ENCODE measurements around the gene LCE1E. TPM values are rescaled to one million over a fixed set of nuclear protein-coding genes. Genes with fewer than 3 reads are reported as not detected.

LCE1E gene
- total RNA-seq, 1 donor from 2014 or later: not detected

DNA sequence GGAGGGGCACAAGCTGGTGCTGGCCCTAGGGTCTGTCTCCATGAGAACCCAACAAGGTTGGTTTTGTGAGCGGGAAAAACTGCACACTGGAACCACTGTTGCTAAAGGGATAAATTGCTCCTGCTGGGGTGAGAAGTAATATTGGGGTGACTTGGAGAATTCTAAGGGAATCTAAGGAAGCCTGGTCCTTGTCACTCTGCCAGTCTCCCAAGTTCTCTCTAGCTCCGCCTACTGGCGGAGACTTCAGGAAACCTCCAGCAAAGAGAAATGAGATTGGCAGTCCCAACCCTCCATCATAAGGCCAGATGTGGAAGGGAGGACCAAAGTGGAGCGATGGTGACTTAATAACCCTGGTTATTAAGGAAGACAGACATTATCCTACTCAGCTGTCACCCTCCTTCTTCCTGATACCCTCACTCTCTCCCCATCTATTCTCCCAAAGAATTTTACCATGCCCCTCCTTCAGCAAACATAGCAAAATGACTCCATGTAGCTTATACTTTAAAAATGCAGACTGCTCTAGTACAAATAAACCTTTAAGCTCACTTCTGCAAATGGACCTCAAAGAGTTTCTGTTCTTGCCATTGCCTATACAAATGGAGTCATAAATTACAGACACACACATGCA, 8.4 kb upstream of the LCE1E start:
- DNase-seq (ENCODE audit: low spot score): no peak

DNA sequence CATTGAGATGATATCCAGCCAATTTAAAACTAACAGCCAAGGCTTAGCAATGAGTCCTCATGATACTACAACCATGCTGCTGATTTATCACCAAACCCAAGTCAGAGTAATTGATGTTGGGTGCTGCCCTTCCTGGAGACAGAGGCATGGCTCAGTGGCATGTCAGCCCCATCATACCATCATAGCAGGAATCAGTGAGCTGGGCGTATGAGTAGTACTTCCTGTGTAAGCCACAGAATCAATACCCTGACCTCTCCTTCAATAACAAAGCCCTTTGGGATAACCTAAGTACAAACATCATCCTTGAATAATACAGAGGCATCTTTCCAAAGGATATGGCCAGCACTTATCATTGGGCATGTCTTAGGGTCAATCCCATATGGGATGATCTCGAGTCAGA, 3.0 kb upstream of the LCE1E start:
- DNase-seq (ENCODE audit: low spot score): no peak

DNA sequence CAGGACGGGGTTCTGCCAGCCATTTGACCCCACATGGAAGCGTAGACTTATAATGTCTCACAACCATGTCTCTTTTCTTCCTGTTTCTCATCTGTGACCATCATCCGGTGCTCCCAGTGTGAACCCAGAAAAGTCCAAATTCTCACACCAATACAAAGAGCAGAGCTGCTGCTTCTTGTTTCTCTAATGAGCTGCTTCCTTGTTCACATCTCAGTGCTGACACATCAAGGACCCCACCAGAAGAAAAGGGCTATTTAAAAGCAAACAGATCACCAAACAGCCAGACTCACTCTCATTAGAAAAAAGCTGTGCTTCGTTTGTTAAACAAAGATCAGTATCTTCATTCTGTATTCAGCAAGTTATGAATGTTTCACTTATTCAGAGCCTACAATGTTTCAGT, 9.6 kb downstream of the LCE1E start:
- DNase-seq (ENCODE audit: low spot score): no peak

DNA sequence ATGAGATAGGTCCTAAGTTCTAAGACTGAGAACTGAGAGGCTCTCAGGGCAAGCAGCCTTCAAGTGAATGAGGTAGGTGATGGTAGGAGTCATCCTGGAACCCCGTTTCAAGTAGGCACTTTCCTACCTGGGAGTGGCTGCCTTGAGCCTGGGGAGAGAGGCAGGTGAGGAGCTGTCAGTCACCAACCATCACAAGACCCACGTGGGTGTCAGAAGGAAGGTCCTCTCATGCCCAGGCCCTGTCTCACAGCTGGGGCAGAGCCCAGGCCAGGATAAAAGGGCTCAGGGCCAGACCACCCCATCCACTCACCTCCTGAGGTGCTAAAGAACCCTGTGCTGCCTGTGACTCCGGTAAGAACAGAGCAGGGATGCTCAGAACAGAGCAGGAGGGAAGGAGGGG, 10.4 kb downstream of the LCE1E start, which contains the start of gene LCE1D:
Gene LCE1D, plus strand, starts transcription at position 301 of the 400 bp plus-strand sequence. CDS start 1,074 bp downstream, outside the sequence.
- DNase-seq (ENCODE audit: low spot score): no peak

DNA sequence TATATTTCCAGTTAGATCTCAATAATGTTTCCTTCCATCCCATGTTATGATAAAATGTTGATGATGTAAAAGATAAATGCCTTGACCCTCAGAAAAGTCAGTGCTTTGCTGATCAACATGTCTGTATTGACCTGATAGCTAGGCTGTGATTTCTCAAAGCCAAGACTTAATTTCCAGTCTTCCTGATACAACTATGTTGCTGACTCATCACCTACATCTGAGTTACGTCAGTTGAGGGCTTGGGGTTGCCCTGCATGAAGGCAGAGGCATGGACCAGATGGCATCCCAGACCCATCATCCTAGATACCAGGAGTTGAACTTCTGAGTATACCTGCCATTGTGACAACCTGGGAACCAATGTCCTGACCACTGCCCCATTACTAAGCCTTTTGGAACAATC, 15.3 kb downstream of the LCE1E start:
- DNase-seq (ENCODE audit: low spot score): no peak

DNA sequence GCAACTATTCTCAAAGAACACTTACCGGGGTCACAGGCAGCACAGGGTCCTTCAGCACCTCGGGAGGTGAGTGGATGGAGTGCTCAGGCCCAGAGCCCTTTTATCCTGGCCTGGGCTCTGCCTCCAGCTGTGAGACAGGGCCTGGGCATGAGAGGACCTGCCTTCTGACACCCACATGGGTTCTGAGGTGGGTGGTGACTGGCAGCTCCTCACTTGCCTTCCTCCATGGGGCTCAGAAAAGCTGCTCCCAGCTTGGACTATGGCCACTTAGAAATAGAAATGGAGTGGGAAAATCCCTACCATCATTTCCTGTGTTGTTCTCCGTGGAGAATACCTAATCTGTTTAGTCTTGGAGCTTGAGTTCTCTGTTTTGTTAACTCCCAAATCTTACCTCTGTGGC, 20.5 kb downstream of the LCE1E start, which contains the start of gene LCE1C:
Gene LCE1C, minus strand, starts transcription at position 76 of the 400 bp plus-strand sequence. CDS start 1,173 bp downstream, outside the sequence.
- DNase-seq (ENCODE audit: low spot score): no peak

DNA sequence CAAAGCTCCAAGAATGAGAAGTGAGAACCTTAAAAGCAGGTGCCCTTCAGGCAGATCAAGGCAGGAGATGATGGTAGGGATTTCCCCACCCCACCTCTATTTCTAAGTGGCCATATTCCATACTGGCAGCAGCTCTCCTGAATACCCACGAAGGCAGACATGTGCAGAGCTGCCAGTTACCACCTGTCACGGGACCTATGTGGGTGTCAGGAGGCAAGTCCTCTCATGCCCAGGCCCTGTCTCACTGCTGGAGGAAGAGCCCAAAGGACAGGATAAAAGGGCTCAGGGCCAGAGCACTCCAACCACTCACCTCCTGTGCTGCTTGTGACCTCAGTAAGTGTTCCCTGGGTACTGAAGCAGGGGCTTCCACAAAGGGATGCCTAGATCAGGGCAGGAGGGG, 25.0 kb downstream of the LCE1E start:
- DNase-seq (ENCODE audit: low spot score): no peak

DNA sequence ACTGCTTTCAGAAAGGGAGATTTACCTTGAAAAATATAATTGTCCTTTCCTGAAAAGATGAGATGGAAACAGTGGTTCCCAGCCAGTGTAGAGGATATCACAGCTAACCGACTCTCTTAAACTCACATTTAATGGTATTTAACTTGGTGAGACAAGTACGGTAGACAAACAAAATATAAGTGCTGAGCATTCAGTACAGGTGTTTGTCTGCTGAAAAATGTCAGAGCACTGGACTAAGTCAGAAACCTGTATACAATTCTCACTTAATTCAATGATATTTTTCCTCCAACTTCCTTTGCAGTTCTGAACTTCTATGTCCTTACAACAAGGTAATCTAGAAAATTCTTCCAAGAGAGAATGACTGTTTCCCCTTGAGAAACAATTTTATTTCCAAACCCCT, 25.6 kb downstream of the LCE1E start, which contains the start of gene LCE1B:
Gene LCE1B, plus strand, starts transcription at position 301 of the 400 bp plus-strand sequence. CDS start 476 bp downstream, outside the sequence.
- no peak for DNase-seq (ENCODE audit: low spot score)

DNA sequence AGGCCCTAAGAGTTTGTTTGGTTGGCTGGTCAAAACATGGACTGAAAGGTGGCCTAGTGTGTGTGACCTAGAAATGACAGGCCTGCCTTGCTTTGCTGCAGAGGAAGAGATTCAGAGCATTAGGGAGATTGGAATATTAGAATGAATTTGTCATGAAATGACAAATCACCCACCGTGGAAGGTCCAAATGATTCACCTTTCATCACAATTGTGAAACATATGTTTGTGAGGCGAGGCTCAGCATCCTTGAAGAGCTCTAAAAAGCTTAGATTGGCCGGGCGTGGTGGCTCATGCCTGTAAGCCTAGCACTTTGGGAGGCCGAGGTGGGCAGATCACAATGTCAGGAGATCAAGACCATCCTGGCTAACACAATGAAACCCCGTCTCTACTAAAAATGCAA, 31.3 kb downstream of the LCE1E start:
- no peak for DNase-seq (ENCODE audit: low spot score)

DNA sequence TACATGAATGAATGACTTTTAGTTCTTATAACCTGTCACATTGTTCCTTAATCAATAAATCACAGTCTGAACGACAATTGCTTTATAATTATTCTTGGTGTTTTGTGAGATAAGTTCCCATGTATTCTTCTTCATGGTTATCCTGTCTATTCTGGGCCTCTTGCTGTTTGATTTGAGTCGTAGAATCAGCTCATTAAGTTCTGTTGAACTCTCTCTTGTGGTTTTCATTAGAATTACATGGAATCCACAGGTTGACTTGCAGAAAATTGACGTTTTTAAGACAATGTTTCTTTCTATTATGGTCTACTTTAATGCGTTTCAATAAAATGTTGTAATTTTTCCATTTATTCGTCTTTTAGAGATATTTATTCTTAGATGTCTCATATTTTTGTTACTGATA, 37.2 kb downstream of the LCE1E start:
- DNase-seq (ENCODE audit: low spot score): no peak

DNA sequence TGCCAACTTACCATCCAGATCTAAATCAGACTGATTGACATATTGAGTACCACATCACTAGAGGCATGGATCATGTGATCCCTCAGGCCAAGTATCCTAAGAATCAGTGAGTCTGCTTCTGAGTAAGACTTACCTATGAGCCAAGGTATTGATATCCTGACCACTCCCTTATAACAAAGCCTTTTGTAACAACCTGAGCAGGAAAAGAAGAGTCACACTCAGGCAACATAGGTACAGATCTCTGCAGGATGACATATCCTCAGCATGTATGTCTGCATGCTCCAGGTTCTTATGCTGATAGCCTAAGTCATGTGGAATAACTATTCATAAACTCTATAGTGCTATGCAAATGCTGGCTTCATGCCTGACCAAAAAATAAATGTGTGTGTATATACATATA, 38.9 kb downstream of the LCE1E start:
- no peak for DNase-seq (ENCODE audit: low spot score)

DNA sequence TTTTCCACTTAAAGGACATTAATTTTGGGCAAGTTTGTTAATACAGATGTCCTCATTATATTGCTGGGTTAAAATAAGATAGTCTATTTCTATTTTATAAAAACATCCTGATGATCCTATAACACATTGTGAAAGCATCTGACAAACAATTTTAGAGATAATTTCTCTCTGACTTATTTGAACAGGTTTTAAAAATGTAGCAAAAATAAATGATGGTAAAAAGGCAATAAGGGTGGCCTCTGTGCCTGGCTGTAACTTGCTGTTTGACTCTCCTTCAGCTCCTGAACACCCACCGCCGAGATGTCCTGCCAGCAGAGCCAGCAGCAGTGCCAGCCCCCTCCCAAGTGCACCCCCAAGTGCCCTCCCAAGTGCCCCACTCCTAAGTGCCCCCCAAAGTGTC, 41.1 kb downstream of the LCE1E start, which contains the start of gene LCE1A:
Gene LCE1A, plus strand, starts transcription at position 301 of the 400 bp plus-strand sequence. Its CDS starts 0 bp downstream, at position 301.
- no peak for DNase-seq (ENCODE audit: low spot score)

DNA sequence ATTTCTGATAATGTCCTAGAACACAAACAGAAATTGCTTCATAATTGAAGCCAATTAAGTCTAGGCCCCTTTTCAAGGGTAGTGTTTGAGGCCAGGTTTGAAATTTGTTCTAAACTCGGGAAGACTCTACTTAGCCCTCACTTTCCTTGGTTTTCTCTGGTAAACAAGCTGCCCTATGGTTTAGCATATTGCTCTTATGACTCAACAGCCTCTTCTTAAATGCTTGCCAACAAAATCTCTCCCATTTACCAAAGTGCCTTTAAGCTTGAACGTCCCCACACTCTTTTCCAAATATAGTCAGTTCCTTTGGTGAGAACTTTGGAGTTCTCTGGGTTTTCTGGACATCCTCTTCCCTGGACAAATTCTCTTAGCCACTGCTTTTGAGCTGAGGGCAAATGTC, 50.8 kb downstream of the LCE1E start:
- no peak for DNase-seq (ENCODE audit: low spot score)

Other genes starting within 250 kb of the LCE1E start
- gene LCE3E, start 219.5 kb upstream of the LCE1E start, total RNA-seq: not detected
- gene LCE3D, start 205.7 kb upstream of the LCE1E start, total RNA-seq: not detected
- gene LCE3C, start 186.0 kb upstream of the LCE1E start, total RNA-seq: not detected
- not detected for gene LCE3B, start 172.4 kb upstream of the LCE1E start, total RNA-seq
- not detected for gene LCE3A, start 163.2 kb upstream of the LCE1E start, total RNA-seq
- gene LCE2D, start 122.9 kb upstream of the LCE1E start, total RNA-seq: not detected
- gene LCE2C, start 111.0 kb upstream of the LCE1E start, total RNA-seq: not detected
- not detected for gene LCE2B, start 100.1 kb upstream of the LCE1E start, total RNA-seq
- gene LCE2A, start 87.9 kb upstream of the LCE1E start, total RNA-seq: not detected
- gene LCE4A, start 78.1 kb upstream of the LCE1E start, total RNA-seq: not detected
- not detected for gene KPRP, start 28.2 kb upstream of the LCE1E start, total RNA-seq
- gene LCE1F, start 11.1 kb upstream of the LCE1E start, total RNA-seq: not detected
- not detected for gene LCE1D, start 10.5 kb downstream of the LCE1E start, total RNA-seq
- not detected for gene LCE1C, start 20.4 kb downstream of the LCE1E start, total RNA-seq
- not detected for gene LCE1B, start 25.7 kb downstream of the LCE1E start, total RNA-seq
- not detected for gene LCE1A, start 41.2 kb downstream of the LCE1E start, total RNA-seq
- gene LCE6A, start 56.6 kb downstream of the LCE1E start, total RNA-seq: not detected
- gene LCE7A, start 73.7 kb downstream of the LCE1E start, total RNA-seq: not detected
- not detected for gene SMCP, start 92.1 kb downstream of the LCE1E start, total RNA-seq
- 43.4 TPM for gene IVL, start 122.3 kb downstream of the LCE1E start, total RNA-seq
- not detected for gene SPRR5, start 160.9 kb downstream of the LCE1E start, total RNA-seq
- not detected for gene SPRR4, start 184.4 kb downstream of the LCE1E start, total RNA-seq
- 13.8 TPM for gene SPRR1A, start 197.8 kb downstream of the LCE1E start, total RNA-seq
- 79.0 TPM for gene SPRR3, start 215.5 kb downstream of the LCE1E start, total RNA-seq
- gene SPRR1B, start 244.9 kb downstream of the LCE1E start, total RNA-seq: 0.91 TPM

Measured in ureter (tissue), 1 donor.